22Rv1 (cell line): ENCODE measurements around the gene MAP7D2.
"Not testable (repeated sequence)": the region's sequence is repeated elsewhere in the genome, so short reads cannot be mapped to it uniquely, and the experiment has no call there.

ENCODE experiments used
- H3K27ac ChIP-seq: fragments of 450-650 bp; 2 replicates; pipeline ENCODE4 v1.5.1; 2017
- ZFX ChIP-seq: fragments of 450-650 bp; IDR thresholded peaks from 2 replicates; pipeline ENCODE4 v1.6.1; 2017; ENCODE audit warnings: antibody characterized with exemption, borderline replicate concordance
- TF ChIP-seq, protein P1 (sequence below): fragments of 450-650 bp; IDR thresholded peaks from 2 replicates; pipeline ENCODE4 v1.5.1; 2017; ENCODE audit warnings: mild to moderate bottlenecking

Gene MAP7D2

DNA sequence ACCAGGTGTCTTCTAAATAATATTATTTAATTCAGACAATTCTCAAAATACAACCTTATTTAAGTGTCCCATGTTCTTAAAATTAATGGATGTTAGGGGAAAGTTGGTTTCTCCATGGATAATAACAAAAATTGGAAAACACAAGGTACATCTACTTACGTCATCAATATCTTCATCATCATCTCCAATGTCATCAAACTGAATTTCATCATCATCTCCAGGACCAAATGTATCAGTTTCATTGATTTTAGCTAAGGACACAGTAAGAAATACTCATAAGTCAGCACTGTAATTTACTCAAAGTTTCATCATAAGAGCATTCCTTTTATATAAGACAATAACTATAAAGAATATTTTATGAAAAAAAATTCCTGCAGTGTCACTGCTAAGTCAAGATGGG is 13.7 kb upstream of the MAP7D2 start:
- no peak overlapping the region for H3K27ac ChIP-seq
- TF ChIP-seq, protein P1, sequence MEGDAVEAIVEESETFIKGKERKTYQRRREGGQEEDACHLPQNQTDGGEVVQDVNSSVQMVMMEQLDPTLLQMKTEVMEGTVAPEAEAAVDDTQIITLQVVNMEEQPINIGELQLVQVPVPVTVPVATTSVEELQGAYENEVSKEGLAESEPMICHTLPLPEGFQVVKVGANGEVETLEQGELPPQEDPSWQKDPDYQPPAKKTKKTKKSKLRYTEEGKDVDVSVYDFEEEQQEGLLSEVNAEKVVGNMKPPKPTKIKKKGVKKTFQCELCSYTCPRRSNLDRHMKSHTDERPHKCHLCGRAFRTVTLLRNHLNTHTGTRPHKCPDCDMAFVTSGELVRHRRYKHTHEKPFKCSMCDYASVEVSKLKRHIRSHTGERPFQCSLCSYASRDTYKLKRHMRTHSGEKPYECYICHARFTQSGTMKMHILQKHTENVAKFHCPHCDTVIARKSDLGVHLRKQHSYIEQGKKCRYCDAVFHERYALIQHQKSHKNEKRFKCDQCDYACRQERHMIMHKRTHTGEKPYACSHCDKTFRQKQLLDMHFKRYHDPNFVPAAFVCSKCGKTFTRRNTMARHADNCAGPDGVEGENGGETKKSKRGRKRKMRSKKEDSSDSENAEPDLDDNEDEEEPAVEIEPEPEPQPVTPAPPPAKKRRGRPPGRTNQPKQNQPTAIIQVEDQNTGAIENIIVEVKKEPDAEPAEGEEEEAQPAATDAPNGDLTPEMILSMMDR = no peak
- TF ChIP-seq ZFX = no peak

GRCh38 chrX:20129547-20129946 is 12.8 kb upstream of the MAP7D2 start:
- no peak overlapping the region for H3K27ac ChIP-seq
- TF ChIP-seq ZFX = no peak
- TF ChIP-seq, protein P1 = no peak

DNA sequence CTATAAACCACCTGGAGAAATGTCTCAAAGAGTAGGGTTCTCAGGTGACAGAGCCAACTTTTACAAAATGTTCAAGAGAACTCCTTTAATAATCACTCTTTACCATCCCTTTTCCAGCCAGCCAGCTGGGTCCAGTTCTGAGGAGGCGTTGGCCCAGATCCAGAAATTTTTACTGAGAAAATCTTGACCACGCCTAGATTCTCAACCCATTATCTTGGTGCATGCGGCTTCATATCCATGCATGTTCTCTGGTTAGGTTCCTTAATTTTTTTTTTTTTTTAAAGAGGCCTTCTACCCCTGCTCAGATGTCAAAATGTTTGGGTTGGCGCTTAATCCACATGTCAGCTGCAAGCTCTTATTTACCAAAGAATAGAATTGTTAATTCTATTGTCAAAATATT is 12.0 kb upstream of the MAP7D2 start:
- TF ChIP-seq ZFX = no peak
- TF ChIP-seq, protein P1 = no peak
- H3K27ac ChIP-seq = no peak overlapping the region; the same call in 1 of the 2 replicates

GRCh38 chrX:20127440-20127839 is 10.7 kb upstream of the MAP7D2 start:
- H3K27ac ChIP-seq = not testable (repeated sequence)

DNA sequence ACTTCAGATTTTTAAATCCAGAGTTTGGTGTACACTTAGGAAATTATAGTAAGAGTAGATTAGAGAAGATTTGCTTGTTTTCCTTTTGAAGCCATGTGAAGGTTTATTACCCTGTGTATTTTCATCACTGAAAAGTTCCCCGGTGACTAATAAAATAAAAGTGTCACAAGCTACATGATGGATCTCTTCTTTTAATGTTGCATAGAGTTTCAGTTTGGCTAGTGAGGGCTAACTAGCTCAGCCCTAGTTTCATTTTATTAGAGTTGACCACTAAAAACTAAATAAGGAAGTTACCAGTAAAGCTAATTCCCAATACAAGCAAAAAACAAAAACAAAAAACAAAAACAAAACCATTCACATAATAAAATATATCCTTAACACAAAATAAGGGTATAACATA is 10.1 kb upstream of the MAP7D2 start:
- not testable (repeated sequence) for H3K27ac ChIP-seq

DNA sequence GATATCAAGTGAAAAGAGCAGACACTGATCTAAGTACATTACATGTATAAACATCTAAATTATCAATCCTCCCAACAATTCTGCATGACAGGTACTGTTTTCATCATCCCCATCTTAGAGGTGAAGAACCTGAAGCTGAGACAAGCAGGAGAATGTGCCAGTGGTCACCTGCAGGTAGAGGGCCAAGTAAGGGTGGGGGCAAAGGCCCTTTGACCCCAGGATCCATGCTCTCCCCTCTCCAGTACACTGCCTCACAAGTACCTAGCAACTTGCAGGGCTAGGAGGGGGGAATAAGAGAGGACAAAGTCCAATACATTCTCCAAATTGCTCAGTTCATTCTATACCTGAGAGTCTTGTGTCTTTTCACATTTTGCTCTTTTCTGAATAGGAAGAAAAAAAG is 8.3 kb upstream of the MAP7D2 start:
- TF ChIP-seq ZFX = no peak
- TF ChIP-seq, protein P1 = no peak
- no peak overlapping the region for H3K27ac ChIP-seq

DNA sequence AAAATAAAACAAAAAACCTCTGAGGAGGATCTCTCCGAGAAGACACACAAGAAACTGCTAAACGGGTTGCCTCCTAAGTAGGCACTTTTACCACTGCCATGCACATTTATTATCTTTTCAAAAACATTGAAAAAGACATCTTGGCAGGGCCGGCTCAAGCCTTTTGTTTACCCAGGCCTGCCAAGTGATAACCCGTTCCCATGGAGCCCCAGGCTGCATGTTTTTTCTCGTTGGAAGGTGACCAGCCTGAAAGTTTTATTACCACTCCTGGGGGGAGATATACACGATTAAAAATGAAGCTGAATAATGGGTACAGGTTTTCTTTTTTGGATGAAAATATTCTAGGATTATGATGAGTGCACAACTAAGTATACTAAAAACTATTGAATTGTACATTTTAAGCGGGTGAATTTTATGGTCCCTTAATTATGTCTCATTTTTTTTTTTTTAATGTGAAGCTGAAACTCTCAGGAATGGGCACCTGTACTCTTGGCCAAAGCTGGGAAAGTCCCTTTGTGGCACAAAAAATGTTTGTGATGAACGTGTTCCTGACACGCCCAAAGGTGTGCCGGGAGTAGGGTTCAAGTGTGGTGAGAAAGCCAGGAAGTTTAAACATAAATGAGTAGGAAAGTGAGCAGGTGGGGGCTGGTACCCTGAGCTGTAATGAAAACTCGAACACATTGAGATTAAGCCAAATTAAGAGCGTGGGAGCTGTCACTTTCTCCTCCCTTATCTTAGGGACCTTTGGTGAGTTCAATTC is 1.5 kb upstream of the MAP7D2 start:
- no peak overlapping the region for H3K27ac ChIP-seq
- no peak for TF ChIP-seq ZFX
- TF ChIP-seq, protein P1 = no peak

DNA sequence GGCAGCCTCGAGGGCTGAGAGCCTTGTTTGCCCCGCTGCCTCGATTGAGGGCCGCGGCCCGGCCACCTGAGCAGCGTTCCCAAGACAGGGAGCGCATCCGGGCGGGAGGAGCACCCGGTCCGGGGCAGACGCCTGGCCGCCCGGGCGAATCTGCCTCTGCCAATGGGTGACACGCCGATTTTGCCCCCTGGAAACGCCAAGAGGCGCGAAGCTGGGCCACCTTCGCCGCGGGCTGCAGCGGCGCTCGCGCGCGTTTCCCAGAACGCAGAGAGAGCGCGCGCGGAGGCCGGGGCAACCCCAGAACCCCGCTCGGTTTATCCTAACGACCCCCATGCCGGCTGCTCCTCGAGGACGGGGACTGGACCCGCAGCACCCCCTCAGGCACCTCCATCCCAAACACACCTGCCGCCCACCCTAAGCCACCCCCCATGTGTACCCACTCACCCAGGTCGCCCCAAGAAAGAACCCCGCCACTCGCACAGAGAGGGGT is 575 bp downstream of the MAP7D2 start:
- H3K27ac ChIP-seq = no peak overlapping the region

More for the DNA sequence above, 575 bp downstream of the MAP7D2 start:
- no peak for TF ChIP-seq ZFX
- TF ChIP-seq, protein P1 = no peak
